ENCODE data around the gene TBX2. TPM values are rescaled to one million over a fixed set of nuclear protein-coding genes. Genes with fewer than 3 reads are reported as not detected.

TBX2 gene
- polyA plus RNA-seq, 1 experiment, result 7.8 TPM

GRCh38 chr17:61452301-61453290 is 53.0 kb downstream of the TBX2 start, which contains the start of gene TBX4:
Gene TBX4, plus strand, starts transcription at chr17:61452422. Its CDS starts 4,069 bp downstream, at chr17:61456491.
- H3K36me3 ChIP-seq (ENCODE audit: control insufficient read depth, insufficient read depth, low read length), result no peaks in the 10 kb centered on the region
- H3K4me3 ChIP-seq (ENCODE audit: low read depth, low read length), result peak within 1 kb of the TSS; percentile 29
- TF ChIP-seq, protein P1, sequence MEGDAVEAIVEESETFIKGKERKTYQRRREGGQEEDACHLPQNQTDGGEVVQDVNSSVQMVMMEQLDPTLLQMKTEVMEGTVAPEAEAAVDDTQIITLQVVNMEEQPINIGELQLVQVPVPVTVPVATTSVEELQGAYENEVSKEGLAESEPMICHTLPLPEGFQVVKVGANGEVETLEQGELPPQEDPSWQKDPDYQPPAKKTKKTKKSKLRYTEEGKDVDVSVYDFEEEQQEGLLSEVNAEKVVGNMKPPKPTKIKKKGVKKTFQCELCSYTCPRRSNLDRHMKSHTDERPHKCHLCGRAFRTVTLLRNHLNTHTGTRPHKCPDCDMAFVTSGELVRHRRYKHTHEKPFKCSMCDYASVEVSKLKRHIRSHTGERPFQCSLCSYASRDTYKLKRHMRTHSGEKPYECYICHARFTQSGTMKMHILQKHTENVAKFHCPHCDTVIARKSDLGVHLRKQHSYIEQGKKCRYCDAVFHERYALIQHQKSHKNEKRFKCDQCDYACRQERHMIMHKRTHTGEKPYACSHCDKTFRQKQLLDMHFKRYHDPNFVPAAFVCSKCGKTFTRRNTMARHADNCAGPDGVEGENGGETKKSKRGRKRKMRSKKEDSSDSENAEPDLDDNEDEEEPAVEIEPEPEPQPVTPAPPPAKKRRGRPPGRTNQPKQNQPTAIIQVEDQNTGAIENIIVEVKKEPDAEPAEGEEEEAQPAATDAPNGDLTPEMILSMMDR (IDR thresholded peaks at IDR 0.05; ENCODE audit: insufficient read depth, low read depth, low read length), result no peak
- H3K27me3 ChIP-seq (ENCODE audit: control insufficient read depth, insufficient read depth, low read length), result peaks cover 43% of the 10 kb centered on the region
- ChIA-PET POLR2A (interaction anchor here (0.6 kb wide), 1 partner anchor 22 kb away, joined by 3 read pairs; no protein-coding TSS in a partner anchor), CTCF (no interaction called here)
- no peak for DNase-seq (ENCODE audit: low read depth)

DNA sequence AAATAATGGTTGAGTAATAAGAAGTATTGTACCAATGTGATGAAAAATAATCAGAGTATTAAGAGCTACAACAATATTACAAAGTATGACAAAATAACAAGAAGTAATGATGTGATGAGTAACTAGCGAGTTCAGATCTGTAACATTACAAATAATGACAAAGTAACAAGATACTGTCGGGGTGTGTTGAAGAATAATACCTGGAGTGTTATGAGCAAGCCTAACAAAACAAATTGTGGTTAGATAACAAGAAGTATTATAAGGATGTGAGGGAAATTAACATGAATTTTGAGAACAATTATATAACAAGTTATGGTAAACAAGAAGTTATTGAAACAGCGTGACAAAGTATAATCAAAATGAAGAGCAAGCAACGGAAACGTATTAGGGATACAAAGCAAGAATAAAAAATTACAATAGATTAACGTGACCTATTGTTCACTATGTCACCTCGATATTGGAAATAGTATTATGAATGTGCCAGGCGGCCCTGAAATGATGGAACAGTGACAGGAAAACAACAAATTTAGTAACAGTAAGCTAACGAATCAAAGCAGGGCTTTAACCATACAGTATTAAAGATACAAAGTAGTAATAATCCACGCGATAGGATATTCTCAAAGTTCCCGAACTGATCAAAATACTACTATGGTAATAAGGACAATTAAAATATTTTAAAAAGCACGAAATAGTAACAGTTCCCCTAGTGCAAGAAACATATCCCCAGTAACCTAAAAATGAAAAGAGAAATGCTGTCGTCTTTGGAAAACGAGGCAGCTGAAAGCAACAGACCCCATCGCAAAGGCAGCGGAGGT is 54.1 kb downstream of the TBX2 start:
- Histone ChIP-seq H3K36me3 (ENCODE audit: control insufficient read depth, insufficient read depth, low read length) (no peaks in the 10 kb centered on the region), H3K27me3 (ENCODE audit: control insufficient read depth, insufficient read depth, low read length) (peaks cover 52% of the 10 kb centered on the region), H3K4me3 (ENCODE audit: low read depth, low read length) (no peak overlapping the region)
- POLR2A ChIA-PET, result interaction anchor here (0.7 kb wide), 1 partner anchor 9 kb away, joined by 5 read pairs; no protein-coding TSS in a partner anchor
- DNase-seq (ENCODE audit: low read depth), result no peak
- TF ChIP-seq, protein P1 (IDR thresholded peaks at IDR 0.05; ENCODE audit: insufficient read depth, low read depth, low read length), result no peak
- CTCF ChIA-PET, result interaction anchor here (0.7 to 2.4 kb wide), 4 partner anchors 10 to 97 kb away, joined by 4 to 7 read pairs (median 4); no protein-coding TSS in a partner anchor

DNA sequence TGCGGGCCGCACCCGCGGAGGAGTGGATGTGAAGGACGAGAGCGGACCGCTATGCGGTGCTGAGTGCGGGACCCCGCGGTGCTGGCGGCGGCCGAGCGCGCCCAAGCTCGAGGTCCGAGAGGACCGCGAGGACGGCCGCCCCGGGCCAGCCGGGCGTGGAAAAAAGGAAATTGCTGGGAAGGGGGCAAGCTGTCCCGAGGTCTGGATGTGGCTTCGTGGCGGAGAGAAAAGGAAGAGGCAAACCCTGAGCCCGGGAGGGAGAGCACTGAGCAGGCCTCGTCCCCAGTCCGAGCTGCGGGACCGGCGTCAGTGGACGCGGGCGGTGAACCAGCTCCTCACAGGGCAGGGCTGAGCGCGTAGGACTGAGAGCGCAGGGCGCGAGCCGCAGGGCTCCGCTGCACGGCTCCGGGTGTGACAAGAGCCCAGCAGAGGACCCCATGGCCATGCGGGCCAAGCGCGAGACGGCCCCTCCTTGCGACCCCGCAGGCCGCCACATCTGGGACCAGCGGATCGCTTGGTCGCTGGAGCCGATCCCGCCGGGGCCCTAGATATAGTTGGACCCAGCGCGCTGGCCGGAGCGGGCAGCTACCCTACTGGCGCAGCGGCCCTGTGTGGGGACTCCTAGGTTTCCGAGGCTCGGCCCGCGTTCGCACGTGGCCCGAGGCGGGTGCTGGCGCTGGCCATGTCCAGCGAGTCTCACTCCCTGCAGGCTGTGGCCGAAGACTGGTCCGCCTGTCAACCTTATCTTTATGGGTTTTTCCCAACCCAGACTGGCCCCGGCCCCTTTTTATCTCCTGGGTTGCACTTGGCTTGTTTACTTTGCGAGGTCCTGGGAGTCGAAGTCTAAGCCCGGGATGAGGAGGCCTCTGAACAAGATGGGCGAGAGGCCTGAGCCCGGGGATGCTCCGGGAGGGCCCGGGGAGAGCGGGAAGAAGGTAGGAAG is 55.0 kb downstream of the TBX2 start:
- ChIA-PET CTCF (interaction anchor here (0.7 to 2.4 kb wide), 5 partner anchors 9 to 96 kb away, joined by 3 to 7 read pairs (median 4); no protein-coding TSS in a partner anchor), POLR2A (interaction anchor here (0.7 kb wide), 1 partner anchor 10 kb away, joined by 5 read pairs; no protein-coding TSS in a partner anchor)
- Histone ChIP-seq H3K36me3 (ENCODE audit: control insufficient read depth, insufficient read depth, low read length) (no peaks in the 10 kb centered on the region), H3K27me3 (ENCODE audit: control insufficient read depth, insufficient read depth, low read length) (peaks cover 55% of the 10 kb centered on the region), H3K4me3 (ENCODE audit: low read depth, low read length) (peak overlapping the region; percentile 1; the same call in 1 of the 2 replicates)
- no peak for DNase-seq (ENCODE audit: low read depth)
- TF ChIP-seq, protein P1 (IDR thresholded peaks at IDR 0.05; ENCODE audit: insufficient read depth, low read depth, low read length), result no peak

DNA sequence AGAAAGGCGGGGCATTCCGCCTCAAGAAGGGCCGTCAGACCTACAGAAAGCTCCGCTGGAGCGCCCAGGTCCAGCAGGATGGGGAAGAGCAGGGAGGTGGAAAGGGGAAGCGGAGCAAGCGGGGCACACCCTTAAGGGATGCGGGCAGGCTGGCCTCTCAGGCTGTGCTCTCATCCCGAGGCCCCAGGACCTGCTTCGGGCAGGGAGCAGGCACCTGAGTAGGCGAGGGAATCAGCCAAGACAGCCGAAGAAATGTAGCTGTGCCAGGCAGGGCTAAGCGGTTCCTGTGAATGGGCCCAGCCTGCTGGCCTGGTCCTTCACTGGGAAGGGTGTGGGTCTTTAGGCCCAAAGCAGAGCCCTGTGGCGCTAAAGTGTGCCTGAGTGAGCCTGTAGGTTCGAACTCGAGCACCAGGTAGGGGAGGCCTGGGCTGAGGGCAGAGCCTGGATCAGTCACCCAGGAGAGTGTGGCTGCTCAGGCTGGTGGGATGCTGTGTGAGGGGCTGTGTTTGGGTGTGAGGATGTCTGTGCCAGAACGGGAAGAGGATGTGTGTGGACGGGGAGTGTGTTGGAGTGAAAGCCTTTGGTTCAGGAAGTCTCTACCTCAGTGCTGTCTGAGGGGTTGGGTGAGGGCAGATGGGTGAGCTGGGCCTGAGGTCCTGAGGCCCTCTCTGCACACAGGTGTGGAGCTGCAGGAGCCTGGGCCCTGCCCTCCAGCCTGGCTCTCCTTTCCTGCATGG is 55.8 kb downstream of the TBX2 start:
- no peak for DNase-seq (ENCODE audit: low read depth)
- Histone ChIP-seq H3K4me3 (ENCODE audit: low read depth, low read length) (no peak overlapping the region), H3K36me3 (ENCODE audit: control insufficient read depth, insufficient read depth, low read length) (no peaks in the 10 kb centered on the region), H3K27me3 (ENCODE audit: control insufficient read depth, insufficient read depth, low read length) (peaks cover 58% of the 10 kb centered on the region)
- TF ChIP-seq, protein P1 (IDR thresholded peaks at IDR 0.05; ENCODE audit: insufficient read depth, low read depth, low read length), result no peak
- ChIA-PET POLR2A (no interaction called here), CTCF (interaction anchor here (1.3 to 2.4 kb wide), 3 partner anchors 8 to 43 kb away, joined by 3 to 7 read pairs (median 5); no protein-coding TSS in a partner anchor)
